ENCODE data around the gene TCF7L1.

TCF7L1 gene

GRCh38 chr2:85164145-85164569 is 31.0 kb downstream of the TCF7L1 start:
- DNase-seq = no peak

DNA sequence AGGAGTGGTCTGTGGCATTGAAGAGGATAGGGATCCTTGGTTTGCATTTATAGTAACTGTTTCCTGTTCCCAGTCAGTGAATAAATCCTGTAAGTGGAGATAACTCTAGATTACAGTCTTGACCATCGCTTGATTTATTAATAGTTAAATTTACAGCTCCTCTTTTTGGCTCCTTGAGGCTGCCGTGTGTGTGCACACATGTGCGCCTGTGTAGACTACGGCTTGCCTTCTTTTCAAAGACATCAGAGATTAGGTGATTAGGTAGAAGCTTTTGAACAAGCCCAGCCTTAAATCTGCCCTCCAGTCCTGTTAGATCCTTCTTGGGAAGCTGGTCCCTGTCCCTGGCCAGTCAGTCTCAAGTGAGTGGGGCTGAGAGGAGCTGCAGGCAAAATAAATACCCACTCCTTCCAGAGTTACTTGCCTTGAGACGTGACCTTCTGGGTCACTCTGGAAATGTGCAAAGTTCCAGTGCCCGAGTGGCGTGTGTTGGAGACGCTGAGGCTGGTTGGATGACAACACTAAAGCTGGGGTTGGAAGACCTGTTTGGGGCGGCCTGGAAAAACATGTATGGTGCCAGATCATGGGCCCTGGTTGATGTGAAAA is 32.0 kb downstream of the TCF7L1 start:
- no peak for DNase-seq

DNA sequence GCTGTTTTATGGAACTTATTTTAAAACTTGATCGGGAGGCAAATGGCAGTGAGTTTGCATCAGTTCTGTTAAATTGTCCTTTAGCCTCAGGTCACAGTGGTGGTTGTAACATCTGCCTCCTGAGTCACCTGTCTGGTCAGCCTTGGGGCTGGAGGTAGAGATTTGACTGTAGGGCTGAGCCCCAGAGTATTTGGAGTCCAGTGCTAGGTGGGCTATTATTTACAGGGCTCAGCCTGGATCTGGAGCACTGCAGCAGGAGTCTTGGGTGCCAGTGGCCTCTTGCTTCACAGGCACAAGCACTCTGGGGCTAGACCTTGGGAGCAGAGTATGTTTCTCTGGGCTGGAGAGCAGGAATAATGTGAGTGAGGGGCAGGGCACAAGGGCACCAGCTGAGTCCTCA is 32.8 kb downstream of the TCF7L1 start:
- DNase-seq = no peak

- no peak for DNase-seq
Measured at GRCh38 chr2:85167479-85167878, 34.3 kb downstream of the TCF7L1 start.

GRCh38 chr2:85168942-85169341 is 35.8 kb downstream of the TCF7L1 start:
- no peak for DNase-seq

GRCh38 chr2:85169581-85169980 is 36.4 kb downstream of the TCF7L1 start:
- DNase-seq = no peak

GRCh38 chr2:85170938-85171475 is 37.8 kb downstream of the TCF7L1 start:
- DNase-seq = no peak

- no peak for DNase-seq
Measured at GRCh38 chr2:85171916-85172315, 38.7 kb downstream of the TCF7L1 start.

GRCh38 chr2:85173909-85174308 is 40.7 kb downstream of the TCF7L1 start:
- no peak for DNase-seq

- no peak for DNase-seq
Measured at GRCh38 chr2:85174943-85175342, 41.8 kb downstream of the TCF7L1 start.

DNA sequence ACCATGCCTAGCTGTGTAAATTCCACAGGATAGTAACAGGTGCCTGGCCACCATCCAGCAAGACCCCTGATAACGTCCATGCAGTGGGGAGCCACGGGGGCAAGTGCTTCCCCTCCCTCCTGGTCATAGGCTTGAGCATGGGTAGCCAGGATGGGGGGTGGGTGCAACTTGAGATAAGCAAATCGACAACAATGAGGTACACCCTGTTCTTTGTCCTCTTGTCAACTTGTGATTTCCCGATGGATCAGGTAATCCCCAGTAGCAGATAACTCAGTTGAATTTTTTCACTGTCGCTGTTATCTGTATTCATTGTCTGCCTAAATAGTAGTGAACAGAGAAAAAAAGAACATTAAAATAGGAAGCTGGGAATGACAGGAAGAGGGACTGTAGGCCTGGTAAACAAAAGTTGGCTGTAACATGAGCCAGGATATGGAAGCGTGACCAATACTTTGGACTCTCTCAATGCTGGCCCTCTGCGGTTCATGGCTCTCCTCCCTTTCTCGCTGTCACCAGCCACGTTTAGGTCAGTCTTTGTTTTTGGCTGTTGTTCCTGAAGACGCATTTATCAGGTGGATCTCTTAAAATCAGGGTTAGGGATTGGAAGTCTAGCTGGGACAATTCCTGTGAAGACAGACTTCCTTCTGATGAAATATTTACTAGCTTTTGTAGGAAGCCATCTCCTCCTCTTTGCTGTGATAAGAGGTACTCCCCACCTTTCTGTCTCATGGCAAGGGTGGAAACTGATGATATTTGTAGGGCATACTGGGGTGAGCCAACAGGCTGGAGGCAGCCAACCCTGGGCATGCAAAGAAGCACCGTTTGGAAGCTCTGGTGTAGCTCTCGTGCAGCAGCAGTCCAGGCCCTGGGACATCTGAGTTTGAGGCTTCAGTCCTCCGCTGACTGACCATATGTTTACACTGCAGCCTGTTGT is 42.4 kb downstream of the TCF7L1 start:
- no peak for DNase-seq

GRCh38 chr2:85177031-85177824 is 44.0 kb downstream of the TCF7L1 start:
- no peak for DNase-seq

- no peak for DNase-seq
Measured at GRCh38 chr2:85178154-85178553, 45.0 kb downstream of the TCF7L1 start.

GRCh38 chr2:85178980-85179411 is 45.8 kb downstream of the TCF7L1 start:
- DNase-seq = no peak

DNA sequence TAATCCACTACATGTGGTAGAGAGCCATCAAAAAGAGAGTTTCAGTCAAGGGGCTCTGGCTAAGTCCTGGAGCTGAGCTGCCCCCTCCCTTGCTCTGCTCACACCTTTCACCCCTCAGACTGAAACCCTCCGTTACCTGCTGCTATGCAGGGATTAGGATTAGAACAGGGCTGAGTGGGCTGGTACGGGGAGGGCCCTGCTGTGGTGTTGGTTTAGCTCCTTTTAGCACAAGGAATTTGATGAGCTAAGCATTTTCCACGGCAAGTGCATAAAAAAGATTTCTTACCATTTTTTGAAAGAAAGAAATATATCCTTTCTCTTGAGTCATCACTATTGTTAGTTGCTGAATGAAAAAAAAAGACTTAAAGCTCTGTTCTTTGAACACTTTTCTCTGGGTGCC is 46.3 kb downstream of the TCF7L1 start:
- DNase-seq = no peak

- DNase-seq = no peak
Measured at GRCh38 chr2:85180322-85181133, 47.3 kb downstream of the TCF7L1 start.

- DNase-seq = no peak
Measured at GRCh38 chr2:85181134-85181631, 48.0 kb downstream of the TCF7L1 start.

GRCh38 chr2:85181844-85182456 is 48.8 kb downstream of the TCF7L1 start:
- DNase-seq = no peak

DNA sequence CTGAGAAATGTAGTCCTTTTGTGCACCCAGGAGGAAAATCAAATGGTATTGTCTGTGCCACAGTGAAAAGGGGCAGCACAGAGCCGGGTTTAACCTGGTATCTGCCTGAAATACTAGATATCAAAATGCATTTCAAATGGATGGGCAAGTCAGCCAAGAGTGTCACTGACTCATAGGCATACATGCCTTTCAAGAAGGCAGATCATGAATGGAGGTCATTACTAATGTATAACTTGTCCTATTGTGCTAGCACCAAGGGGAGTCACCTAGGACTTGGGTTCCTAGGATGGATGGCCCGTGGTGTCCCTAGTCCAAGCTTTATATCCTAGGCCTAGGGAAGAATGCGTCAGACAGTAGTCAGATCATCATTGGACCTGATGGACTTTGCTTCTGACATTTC is 49.9 kb downstream of the TCF7L1 start:
- no peak for DNase-seq

DNA sequence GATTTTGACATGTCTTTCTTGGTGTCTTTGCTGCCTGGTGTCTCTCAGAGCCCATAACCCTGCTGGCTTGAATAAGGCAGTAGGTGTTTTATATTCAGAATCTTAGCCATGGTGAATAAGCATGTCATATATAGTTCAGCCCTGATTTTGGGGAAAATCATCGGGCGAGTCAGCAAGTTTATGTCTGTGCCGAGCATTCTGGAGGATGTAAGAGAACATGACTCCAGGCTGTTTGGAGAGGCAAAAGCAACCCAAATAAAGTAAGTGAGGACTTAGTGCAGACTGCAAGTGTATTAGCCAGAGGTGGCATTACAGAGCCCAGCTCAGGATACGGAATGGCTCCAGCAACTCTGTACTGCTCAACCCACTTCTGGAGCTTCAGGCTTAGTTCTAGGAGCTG is 50.3 kb downstream of the TCF7L1 start:
- DNase-seq = no peak

GRCh38 chr2:85184231-85184630 is 51.0 kb downstream of the TCF7L1 start:
- DNase-seq = no peak

GRCh38 chr2:85184990-85185389 is 51.8 kb downstream of the TCF7L1 start:
- DNase-seq = no peak
